Measurements from ENCODE around the gene SPIRE1. TPM values are rescaled to one million over a fixed set of nuclear protein-coding genes. Genes with fewer than 3 reads are reported as not detected.
"Not testable (repeated sequence)": the region's sequence is repeated elsewhere in the genome, so short reads cannot be mapped to it uniquely, and the experiment has no call there.

SPIRE1 gene
- total RNA-seq, 2 experiments from 2014 or later, result 0.19 to 2.4 TPM

DNA sequence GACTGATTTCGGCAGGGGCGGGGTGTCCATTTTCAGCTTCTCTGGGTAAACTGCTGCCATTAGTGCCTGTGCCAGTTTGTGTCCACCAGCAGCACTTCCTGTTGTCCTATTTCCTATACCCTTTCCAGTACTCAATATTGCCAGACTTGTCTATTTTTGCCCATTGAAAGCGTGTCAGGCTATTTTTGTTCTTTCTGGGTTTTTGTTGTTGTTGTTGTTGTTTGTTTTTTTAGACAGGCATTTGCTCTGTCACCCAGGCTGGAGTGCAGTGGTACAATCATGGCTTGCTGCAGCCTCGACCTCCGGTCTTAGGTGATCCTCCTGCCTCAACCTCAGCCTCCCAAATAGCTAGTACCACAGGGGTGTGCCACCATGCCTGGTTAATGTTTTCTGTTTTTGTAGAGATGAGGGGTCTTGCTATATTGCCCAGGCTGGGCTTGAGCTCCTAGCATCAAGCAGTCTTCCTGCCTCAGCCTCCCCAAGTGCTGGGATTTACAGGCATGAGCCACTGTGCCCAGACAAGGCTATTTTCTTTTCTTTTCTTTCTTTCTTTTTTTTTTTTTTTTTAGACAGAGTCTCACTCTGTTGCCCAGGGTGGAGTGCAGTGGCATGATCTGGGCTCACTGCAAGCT is 241.7 kb downstream of the SPIRE1 start:
- CTCF ChIA-PET (ENCODE audit: unreplicated experiment), result no interaction called here
- H3K79me2 ChIP-seq (ENCODE audit: insufficient read depth, low read depth, low read length), result 0 out of 2 replicates have a peak, but pooled peaks cover 10% of the 10 kb centered on the region

GRCh38 chr18:12411456-12411855 is 246.5 kb downstream of the SPIRE1 start:
- DNase-seq (ENCODE audit: low spot score), result no peak
- no peaks in the 10 kb centered on the region for H3K9me3 ChIP-seq (ENCODE audit: low read length)
- intact Hi-C loops (cut with micrococcal nuclease; ENCODE audit: unreplicated experiment), result no loop called here
- CTCF ChIA-PET (ENCODE audit: unreplicated experiment), result no interaction called here
- peaks cover 17% of the 10 kb centered on the region; the same call in 1 of the 2 replicates for H3K36me3 ChIP-seq (ENCODE audit: insufficient read depth, low read length)
- H3K4me3 ChIP-seq (ENCODE audit: low read depth, low read length, poor library complexity, severe bottlenecking), result no peak overlapping the region
- POLR2A ChIA-PET, result interaction anchor here (0.6 kb wide), 1 partner anchor 311 kb away, joined by 3 read pairs; no protein-coding TSS in a partner anchor
- H3K27ac ChIP-seq (ENCODE audit: low read depth, low read length, poor library complexity, severe bottlenecking), result no peak overlapping the region
- H2AFZ ChIP-seq (ENCODE audit: low read length), result no peak overlapping the region
- no TSS peak for BruUV-seq (replicated peaks)
- H3K4me1 ChIP-seq (ENCODE audit: insufficient read depth, low read length, poor library complexity, severe bottlenecking), result peaks cover 23% of the 10 kb centered on the region
- peaks cover 38% of the 10 kb centered on the region for H3K79me2 ChIP-seq (ENCODE audit: insufficient read depth, low read depth, low read length)
- no peak for TF ChIP-seq CTCF (conservative IDR thresholded peaks at IDR 0.05; ENCODE audit: low read length)
- TF ChIP-seq EZH2phosphoT487 (IDR thresholded peaks at IDR 0.05; ENCODE audit: borderline replicate concordance, low read depth, low read length), result no peak
- no peaks in the 10 kb centered on the region for H4K20me1 ChIP-seq (ENCODE audit: insufficient read depth, low read length)
- H3K4me2 ChIP-seq (ENCODE audit: low read length), result no peak overlapping the region
- H3K9me2 ChIP-seq (ENCODE audit: insufficient read depth, low read length), result no peaks in the 10 kb centered on the region

More for the DNA sequence above, 241.7 kb downstream of the SPIRE1 start:
- intact Hi-C loops (cut with micrococcal nuclease; ENCODE audit: unreplicated experiment), result no loop called here
- Histone ChIP-seq H3K36me3 (ENCODE audit: insufficient read depth, low read length) (peaks cover 11% of the 10 kb centered on the region; the same call in 1 of the 2 replicates), H3K9me2 (ENCODE audit: insufficient read depth, low read length) (no peaks in the 10 kb centered on the region), H3K27ac (ENCODE audit: low read depth, low read length, poor library complexity, severe bottlenecking) (no peak overlapping the region), H3K9me3 (ENCODE audit: low read length) (no peaks in the 10 kb centered on the region), H2AFZ (ENCODE audit: low read length) (no peak overlapping the region), H3K4me3 (ENCODE audit: low read depth, low read length, poor library complexity, severe bottlenecking) (no peak overlapping the region), H4K20me1 (ENCODE audit: insufficient read depth, low read length) (no peaks in the 10 kb centered on the region), H3K4me2 (ENCODE audit: low read length) (no peak overlapping the region), H3K4me1 (ENCODE audit: insufficient read depth, low read length, poor library complexity, severe bottlenecking) (peaks cover 7% of the 10 kb centered on the region)
- DNase-seq (ENCODE audit: low spot score), result no peak
- no TSS peak for BruUV-seq (replicated peaks)
- no peak for TF ChIP-seq CTCF (conservative IDR thresholded peaks at IDR 0.05; ENCODE audit: low read length)
- no peak for TF ChIP-seq EZH2phosphoT487 (IDR thresholded peaks at IDR 0.05; ENCODE audit: borderline replicate concordance, low read depth, low read length)
- POLR2A ChIA-PET, result interaction anchor here (0.7 kb wide), 1 partner anchor 13 kb away, joined by 4 read pairs; no protein-coding TSS in a partner anchor

- POLR2A ChIA-PET; intact Hi-C loops (cut with micrococcal nuclease; ENCODE audit: unreplicated experiment); BruUV-seq (replicated peaks); CTCF ChIA-PET (ENCODE audit: unreplicated experiment); DNase-seq (ENCODE audit: low spot score); H4K20me1 ChIP-seq (ENCODE audit: insufficient read depth, low read length); H3K4me2 ChIP-seq (ENCODE audit: low read length); H3K27ac ChIP-seq (ENCODE audit: low read depth, low read length, poor library complexity, severe bottlenecking); H3K9me3 ChIP-seq (ENCODE audit: low read length); H3K9me2 ChIP-seq (ENCODE audit: insufficient read depth, low read length); H3K4me3 ChIP-seq (ENCODE audit: low read depth, low read length, poor library complexity, severe bottlenecking); H2AFZ ChIP-seq (ENCODE audit: low read length): not testable (repeated sequence)
- peaks cover 17% of the 10 kb centered on the region; the same call in 1 of the 2 replicates for H3K36me3 ChIP-seq (ENCODE audit: insufficient read depth, low read length)
- peaks cover 38% of the 10 kb centered on the region for H3K79me2 ChIP-seq (ENCODE audit: insufficient read depth, low read depth, low read length)
- H3K4me1 ChIP-seq (ENCODE audit: insufficient read depth, low read length, poor library complexity, severe bottlenecking), result peaks cover 28% of the 10 kb centered on the region
Observed at GRCh38 chr18:12410747-12411146, 247.2 kb downstream of the SPIRE1 start.
